ENCODE data around the gene FAM193A. TPM values are rescaled to one million over a fixed set of nuclear protein-coding genes. Genes with fewer than 3 reads are reported as not detected.
"Not testable (repeated sequence)": the region's sequence is repeated elsewhere in the genome, so short reads cannot be mapped to it uniquely, and the experiment has no call there.

FAM193A gene
- total RNA-seq, 1 donor, result 36.9 TPM

DNA sequence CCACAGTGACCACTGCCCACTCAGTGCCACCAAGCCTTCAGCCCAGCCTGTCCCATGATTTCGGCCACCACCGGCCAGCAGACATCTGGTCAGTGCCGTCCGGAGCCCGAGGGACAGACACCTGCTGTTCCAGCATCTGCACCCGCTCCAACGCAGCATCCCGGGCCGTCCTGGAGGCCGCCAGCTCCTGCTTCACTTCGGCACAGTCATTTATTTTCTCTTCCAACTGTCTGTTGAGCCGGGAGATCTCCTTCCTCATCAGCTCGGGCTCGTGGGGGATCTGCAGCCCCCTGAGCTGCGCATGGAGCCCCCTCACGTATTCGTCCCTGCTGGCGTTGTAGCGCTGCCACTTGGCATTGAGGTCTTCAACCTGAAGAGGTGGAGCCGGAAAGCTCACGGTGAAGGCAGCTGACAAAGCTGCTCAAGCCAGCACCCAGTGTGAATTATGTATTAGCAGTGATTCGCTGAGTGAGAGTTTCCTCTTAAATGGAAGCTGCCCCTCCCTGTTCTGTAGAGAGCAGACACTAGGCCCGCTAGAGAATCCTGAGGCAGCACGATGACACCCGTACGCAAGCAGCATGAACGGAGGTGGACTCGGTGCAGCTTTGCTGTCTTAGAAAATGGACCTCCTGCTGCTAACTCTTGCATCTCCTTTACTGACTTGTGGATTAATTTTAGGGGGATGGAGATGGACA is 208.3 kb downstream of the FAM193A start:
- DNase-seq (ENCODE audit: low read depth in 2 of 3, low spot score in 2 of 3), result no peak

DNA sequence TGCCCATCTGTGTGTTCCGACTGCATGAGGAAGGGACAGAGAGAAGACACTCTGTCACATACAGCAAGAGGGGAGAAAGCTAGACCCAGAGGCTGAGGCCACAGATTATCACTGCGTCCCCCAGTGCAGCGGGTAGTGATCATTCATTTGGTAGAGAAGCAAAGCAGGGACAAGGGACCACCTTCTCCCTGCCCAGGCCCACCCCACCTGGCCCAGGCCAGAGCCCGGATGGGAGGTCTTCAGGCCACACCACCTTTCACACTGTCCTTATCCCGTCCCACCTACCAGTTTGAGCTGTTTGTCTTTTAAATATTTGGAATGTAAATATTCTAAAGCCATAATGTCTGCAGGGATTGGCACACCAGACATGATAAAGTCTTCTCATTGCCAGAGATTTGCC is 209.1 kb downstream of the FAM193A start:
- no peak for DNase-seq (ENCODE audit: low read depth in 2 of 3, low spot score in 2 of 3)

DNA sequence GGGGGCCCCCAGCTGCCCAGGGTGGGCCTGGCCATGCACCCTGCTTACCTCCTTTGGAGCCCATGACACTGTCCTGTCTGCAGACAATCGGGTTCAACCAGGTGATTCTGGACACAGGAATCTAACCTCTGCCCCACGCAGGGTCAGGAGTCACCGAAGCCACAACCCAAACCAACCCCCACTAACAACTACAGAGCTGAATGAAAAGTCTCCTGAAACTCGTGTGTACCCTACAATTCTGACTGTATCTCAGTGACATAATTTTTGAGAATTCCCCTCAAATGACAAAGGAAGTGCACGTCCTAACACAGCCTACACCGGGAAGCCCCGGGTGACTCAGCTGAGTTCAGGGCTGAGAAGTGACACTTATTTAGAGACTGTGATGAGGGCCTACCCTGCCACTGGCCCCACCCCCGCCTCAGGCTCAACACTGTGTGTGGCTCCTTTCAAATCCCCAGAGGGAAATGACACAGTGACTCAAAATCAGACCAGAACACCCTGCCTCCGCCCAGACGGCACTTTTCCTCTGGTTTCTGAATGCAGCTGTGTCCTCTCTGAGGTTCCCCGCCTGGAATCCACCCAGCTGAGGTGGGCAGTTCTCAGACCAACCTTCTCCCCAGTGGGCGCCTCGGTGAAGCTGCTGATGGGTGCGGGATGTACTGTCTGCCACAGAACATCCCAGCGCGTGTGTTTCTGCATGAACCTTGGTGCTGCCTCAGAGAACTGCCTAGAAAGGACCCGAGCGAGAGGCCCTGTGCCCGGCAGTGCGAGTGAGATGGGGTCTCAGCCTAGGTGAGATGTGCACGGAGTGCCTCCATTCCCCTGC is 209.7 kb downstream of the FAM193A start:
- DNase-seq (ENCODE audit: low read depth in 2 of 3, low spot score in 2 of 3), result peak; percentile 36 to 84 (median 77)

DNA sequence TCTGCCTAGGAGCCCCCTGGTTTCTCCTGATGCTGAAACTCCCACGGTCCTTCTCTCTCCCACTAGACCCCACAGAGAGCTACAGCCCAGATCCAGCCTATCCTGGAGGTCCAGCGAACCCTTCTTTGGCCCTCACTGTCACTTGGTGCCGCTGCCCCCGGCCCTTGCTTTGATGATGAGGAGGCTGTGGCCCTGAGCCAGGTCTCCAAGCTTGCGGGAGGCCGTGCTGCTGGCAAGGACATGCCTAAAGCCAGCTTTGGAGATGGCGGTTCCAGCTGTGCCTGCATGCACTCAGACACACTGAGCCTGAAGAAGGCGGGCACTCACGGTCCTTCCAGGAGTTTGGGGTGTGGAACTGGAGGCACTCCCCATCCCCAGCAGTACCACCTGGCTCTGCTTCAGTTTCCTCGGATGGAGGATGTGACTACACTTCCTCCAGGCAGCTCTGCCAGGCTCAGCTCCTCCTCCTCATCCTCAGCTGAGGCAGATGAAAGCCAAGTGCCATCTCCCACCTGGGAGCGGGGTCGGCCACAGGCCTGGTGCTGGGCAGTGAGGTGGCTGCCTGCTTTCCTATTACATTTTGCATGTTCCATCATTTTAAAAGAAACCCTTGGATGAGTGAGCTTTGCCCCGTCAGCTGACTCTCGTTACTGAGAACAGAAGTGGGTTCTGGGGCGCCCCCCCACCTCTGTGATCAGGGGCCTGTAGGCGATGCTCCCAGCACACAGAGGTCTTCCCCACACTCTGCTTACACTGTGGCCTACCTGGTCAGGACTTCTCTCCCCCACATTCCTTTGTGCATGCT is 210.6 kb downstream of the FAM193A start:
- DNase-seq (ENCODE audit: low read depth in 2 of 3, low spot score in 2 of 3), result no peak

DNA sequence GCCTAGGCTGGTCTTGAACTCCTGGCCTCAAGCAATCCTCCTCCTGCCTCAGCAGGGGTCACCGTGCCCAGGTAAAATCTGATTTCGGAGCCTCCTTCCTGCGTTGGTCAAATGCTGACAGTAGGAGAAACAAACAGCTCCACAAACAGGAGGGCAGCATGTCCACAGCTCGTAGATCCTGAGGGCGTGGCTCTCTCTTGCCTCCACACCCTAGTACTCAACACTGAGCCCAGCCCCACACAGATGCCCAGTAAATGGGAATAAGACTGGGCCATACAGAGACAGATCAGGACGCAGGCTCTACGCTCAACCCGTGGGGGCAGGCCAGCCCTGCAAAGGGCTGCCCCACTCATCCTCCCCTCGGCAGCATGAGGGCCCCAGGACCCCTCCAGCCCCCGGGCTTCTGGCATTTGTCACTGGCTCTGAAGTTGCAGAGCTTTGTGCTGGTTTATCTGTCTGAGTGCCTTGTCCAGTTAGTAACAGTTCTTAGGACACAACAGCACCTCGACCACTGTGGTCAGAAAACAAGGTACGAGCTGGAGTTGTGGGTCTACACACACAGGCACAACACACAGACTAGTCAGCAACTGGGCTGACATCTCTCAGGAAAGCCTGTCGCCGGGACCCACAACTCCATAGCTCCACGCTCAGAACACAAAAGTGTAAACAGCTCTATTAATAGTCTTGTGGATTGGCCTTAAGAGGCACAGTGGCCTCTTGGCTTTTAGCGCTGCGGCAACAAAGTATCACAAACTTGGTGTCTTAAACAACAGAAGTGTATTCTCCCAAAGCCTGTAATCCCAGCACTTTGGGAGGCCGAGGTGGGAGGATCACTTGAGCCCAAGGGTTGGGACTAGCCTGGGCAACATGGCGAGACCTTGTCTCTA is 214.5 kb downstream of the FAM193A start:
- no peak for DNase-seq (ENCODE audit: low read depth in 2 of 3, low spot score in 2 of 3)

DNA sequence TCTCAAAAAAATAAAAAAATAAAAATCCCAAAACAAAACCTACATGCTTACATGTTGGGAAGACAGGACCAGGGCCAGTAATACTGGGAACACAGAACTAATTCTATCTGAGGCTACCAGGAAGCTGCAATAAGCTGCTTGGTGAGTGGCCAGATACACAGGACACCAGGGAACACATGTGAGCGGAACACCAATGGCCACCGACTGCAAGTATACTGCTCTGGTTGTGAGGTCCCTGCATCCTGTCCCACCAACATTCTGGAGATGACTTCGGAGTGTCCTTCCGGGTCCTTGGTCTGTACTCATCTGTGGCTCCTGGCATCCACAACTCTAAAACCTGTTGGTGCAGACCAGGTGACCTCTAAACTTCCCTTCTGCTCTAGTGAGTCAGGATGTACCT is 217.0 kb downstream of the FAM193A start:
- DNase-seq (ENCODE audit: low read depth in 2 of 3, low spot score in 2 of 3), result no peak

DNA sequence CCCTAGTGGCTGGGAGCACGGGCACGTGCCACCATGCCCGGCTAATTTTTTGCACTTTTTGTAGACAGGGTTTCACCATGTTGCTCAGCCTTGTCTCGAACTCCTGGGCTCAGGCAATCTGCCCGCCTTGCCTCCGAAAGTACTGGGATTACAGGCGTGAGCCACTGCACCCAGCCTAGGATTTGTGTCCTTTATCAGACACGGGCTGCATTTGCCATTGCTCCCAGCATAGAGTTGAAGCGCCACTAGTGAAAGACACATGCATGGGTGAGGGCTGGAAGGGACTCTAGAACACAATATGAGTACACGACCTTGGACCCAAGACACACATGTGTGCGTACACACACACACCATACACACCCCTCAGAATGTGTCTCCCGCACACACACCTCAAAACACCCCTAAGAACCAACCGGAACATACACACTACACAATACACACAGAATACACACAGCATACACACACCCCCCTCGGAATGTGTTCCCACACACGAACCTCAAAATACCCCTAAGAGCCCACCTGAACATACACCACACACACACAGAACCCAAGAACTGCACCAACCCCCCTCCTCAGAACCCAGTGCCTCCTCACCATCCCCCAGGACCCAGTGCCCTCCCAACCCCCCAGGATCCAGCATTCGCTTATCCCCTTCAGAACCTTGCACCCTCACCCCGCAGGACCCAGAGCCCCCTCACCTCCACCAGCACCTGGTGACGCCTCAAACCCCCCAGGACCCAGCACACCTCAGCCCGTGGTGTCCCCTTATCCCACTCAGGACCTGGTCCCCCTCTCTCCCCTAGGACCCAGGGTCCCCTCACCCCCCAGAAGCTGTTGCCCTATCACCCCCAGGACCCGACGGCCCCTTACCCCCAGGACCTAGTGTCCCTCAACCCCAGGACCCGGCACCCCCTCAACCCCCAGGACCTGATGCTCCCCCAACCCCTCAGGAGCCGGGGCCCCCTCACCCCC is 218.7 kb downstream of the FAM193A start:
- no peak for DNase-seq (ENCODE audit: low read depth in 2 of 3, low spot score in 2 of 3)

DNA sequence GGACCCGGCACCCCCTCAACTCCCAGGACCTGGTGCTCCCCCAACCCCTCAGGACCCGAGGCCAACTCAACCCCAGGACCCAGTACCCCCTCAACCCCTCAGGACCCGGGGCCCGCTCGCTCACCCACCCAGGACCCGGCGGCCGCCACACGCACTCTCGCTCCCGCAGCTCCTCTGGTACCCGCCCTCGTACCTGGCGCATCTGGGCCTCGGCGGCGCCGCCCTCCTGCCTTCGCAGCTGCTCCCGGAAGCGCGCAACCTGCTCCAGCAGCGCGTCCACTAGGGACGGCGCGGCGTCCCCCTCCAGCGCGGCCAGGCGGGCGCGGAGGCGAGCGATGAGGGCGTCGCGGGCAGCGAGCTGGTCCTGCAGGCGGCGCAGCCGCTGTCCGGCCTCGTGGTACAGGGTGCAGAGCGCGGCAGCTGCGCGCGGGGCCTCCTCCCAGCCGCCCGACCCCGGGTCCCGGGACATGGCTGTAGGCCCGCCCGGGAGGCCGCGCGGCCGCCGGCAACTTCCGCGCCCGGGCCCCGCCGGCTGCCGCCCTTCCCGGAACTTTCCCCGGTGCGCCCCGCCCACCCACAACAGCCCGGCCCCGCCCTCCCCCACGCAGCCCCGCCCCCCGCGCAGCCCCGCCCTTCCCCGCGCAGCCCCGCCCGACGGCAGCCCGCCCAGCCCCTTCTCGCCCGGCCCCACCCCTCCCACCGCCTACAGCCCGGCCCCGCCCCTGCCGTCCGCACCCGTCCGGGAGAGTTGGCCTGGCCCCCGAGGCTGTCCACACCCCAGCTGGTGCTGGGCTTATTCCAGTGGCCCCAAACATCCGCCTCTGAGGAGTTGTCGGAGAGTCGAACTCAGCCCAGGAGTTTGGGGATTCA is 219.6 kb downstream of the FAM193A start, which contains the start of gene TNIP2:
TSS of gene TNIP2 (minus strand) at position 516 of the 870 bp plus-strand sequence. CDS start at position 469, 47 bp downstream.
- DNase-seq (ENCODE audit: low read depth in 2 of 3, low spot score in 2 of 3), result peak; percentile 65 to 72 (median 67)

DNA sequence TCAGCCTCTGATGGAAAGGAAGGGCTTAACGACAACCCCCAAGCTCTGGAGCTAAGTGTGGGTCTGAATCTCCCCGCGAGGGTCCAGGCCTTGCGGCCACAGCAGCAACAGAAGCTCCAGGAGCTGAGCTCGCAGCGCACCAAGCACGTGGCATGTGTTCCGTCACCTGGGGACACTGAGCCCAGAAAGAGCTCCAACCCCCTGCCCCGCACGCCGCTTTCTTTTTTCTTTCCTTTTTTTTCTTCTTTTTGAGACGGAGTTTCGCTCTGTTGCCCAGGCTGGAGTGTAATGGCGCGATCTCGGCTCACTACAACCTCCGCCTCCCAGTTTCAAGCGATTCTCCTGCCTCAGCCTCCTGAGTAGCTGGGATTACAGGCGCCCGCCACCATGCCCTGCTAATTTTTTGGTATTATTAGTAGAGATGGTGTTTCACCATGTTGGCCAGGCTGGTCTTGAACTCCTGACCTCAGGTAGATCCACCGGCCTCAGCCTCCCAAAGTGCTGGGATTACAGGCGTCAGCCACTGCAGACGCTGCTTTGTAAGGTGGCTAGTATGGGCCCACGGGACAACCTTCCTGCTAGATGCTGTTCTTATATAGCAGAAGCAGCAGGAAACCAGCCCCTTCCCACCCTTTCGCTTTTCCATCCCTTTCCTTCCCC is 220.4 kb downstream of the FAM193A start:
- DNase-seq (ENCODE audit: low read depth in 2 of 3, low spot score in 2 of 3), result no peak

DNA sequence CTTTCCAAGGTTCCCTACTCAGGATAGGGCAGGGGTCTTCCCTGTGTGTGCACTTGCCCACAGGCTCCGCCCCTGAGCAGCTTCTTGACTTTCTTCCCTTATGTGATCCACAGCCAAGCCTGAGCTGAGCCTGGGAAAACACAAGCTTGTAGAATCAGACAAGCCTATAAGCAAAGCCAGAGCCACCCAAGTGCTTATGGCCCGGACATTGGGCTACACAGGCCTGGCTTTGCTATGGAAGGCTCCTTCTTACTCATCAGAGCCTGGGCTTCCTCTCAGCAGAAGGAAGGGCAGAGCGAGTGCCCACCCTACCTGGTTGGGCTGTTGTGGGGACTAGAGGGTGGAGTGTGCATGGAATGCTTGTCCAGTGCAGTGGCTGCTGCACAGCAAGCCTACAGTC is 221.0 kb downstream of the FAM193A start:
- no peak for DNase-seq (ENCODE audit: low read depth in 2 of 3, low spot score in 2 of 3)

DNA sequence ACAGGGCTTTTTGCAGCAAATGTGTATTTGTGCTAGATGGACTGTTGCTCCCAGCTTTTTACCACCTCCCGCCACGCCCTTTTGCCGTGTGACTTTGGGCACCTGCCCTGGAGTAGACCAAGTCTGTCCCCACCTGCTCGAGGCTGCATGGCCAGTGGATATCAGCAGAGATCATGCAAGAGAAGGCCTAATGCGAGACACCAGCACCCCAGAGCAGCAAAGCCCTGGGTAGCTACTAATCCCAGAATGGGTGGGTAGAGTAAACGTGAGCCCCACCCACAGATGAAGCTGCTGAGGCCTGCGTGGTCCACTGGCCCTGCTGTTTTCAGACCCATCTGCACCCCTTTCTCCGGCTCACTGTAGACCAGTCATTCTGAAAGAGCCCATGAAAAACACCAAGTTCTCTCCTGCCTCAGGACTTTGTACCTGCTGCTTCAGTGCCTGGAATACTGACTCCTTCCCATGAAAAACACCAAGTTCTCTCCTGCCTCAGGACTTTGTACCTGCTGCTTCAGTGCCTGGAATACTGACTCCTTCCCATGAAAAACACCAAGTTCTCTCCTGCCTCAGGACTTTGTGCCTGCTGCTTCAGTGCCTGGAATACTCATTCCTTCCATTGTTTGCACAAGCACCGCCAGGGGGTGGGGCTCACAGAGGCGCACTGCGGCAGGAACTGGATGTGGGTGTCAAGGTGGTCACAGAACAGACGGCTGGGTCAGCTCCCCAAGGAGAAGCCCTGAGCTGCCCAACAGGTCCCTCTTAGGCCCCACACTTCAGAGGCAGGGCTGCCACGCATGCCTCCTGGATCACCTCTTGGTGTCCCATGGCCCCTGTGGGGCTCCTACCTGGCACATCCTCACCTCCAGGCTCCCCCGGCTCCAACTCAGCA is 224.8 kb downstream of the FAM193A start:
- DNase-seq (ENCODE audit: low read depth in 2 of 3, low spot score in 2 of 3), result peak in 2 of 3 donors; percentile 49 to 81

DNA sequence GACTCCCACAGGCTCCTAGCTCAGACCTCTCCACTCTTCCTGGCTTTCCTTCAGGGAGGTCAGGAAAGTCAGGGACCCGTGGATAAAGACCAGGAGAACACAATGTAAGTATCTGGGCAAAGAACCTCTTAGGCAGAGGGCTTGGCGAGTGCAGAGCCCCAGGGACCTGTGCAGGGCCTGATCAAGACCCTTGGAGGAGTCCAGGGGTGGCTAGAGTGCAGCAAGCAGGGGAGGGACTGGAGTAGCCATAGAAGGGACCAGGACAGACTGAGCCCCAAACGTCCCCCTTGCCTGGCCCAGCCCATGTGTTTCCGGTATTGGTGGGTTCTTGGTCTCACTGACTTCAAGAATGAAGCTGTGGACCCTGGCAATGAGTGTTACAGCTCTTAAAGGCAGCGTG is 225.6 kb downstream of the FAM193A start:
- DNase-seq (ENCODE audit: low read depth in 2 of 3, low spot score in 2 of 3), result no peak

DNA sequence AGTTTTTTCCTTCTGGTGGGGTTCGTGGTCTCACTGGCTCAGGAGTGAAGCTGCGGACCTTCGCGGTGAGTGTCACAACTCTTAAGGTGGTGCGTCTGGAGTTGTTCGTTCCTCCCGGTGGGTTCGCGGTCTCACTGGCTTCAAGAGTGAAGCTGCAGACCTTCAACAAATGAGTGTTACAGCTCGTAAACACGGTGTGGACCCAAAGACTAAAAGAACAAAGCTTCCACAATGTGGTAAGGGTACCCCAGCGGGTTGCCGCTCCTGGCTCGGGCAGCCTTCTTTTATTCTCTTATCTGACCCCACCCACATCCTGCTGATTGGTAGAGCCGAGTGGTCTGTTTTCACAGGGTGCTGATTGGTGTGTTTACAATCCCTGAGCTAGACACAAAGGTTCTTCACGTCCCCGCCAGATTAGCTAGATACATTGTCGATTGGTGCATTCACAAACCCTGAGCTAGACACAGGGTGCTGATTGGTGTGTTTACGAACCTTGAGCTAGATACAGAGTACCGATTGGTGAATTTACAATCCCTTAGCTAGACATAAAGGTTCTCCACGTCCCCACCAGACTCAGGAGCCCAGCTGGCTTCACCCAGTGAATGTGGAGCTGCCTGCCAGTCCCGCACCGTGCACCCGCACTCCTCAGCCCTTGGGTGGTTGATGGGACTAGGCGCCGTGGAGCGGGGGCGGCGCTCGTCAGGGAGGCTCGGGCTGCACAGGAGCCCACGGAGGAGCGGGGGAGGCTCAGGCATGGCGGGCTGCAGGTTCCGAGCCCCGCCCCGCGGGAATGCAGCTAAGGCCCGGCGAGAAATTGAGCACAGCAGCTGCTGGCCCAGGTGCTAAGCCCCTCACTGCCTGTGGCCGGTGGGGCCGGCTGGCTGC is 226.3 kb downstream of the FAM193A start:
- not testable (repeated sequence) for DNase-seq (ENCODE audit: low read depth in 2 of 3, low spot score in 2 of 3)

DNA sequence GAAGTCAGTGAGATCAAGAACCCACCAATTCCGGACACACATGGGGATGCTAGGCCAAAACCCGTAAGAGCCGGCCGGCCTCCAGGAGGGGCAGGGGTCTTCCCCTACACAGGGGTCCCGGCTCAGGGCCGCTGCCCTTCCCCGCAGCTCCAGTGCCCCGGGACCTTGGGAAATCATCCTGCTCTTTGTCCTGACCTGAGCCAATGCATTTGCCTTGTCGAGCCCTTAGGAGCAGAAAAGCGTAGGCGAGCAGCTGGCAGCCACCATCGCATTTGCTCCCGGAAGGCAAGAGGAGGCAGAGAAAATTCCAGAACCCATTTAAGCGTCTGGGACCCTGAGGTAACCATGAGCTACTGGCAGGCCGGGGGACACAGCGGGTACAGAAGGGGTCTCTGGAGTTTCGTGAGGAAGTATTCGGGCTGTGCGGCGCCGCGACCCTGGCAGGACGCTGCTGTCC is 227.1 kb downstream of the FAM193A start:
- no peak for DNase-seq (ENCODE audit: low read depth in 2 of 3, low spot score in 2 of 3)

DNA sequence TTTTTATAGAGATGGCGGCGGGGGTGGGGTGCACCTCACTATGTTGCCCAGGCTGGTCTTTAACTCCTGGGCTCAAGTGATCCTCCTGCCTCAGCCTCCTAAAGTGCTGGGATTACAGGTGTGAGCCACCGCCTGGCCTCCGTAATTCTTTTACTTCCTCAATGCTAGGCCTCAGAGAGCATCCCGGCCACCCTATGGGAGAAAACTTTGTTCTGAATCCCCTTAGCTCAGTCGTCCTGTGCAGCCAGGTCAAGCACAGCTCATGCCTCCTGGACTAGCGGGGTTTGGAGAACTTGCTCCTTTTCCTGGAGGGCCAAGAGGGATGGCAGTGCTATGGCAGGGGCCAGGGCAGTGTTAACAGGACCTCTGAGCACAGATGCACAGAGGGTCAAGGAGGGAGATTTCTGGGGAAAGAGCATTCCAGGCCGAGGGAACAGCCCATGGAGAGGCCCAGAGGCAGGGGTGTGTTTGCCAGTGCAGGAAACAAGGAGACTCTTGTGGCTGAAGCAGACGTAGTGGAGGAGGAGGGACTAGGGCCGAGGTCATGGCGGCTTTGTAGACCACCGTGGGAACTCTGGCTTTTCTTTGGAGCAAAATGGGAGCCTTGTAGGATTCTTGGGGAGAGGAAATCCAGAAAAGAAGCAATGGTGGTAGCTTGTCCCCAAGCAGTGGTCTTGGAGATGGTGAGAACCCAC is 229.5 kb downstream of the FAM193A start:
- DNase-seq (ENCODE audit: low read depth in 2 of 3, low spot score in 2 of 3), result no peak

Data from hematopoietic multipotent progenitor cell (in vitro differentiated cells).